ENCODE measurements around the gene ACKR2. TPM values are rescaled to one million over a fixed set of nuclear protein-coding genes. Genes with fewer than 3 reads are reported as not detected.

The ACKR2 gene
- total RNA-seq, 2 donors from 2014 or later: 0.78 to 6.2 TPM

DNA sequence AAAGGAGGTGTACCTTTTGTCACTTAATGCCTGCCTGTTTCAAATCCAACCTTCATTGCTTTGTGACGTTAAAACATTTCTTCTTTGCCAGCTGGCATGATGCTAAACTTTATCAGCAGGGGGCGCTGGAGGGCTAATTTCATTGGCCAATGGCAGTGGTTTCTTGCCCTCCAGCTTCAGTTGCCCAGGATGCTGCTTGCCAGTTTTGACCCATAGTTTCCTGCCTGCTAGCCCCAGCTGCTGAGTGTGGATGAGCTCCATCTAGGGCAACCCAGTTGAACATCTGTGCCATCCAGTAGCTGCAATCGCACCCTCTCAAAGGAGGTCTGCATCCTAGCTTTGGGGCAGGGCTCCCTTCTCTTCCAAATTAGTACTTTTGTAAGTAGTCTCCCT lies 22.1 kb downstream of the ACKR2 start:
- Histone ChIP-seq H3K4me1 (peaks cover 0 to 4% of the 10 kb centered on the region in 2 donors), H3K36me3 (no peaks in the 10 kb centered on the region), H3K4me3 (no peak overlapping the region), H3K27ac (no peak overlapping the region), H3K9me3 (no peaks in the 10 kb centered on the region), H3K27me3 (no peaks in the 10 kb centered on the region)
- TF ChIP-seq, protein P1, sequence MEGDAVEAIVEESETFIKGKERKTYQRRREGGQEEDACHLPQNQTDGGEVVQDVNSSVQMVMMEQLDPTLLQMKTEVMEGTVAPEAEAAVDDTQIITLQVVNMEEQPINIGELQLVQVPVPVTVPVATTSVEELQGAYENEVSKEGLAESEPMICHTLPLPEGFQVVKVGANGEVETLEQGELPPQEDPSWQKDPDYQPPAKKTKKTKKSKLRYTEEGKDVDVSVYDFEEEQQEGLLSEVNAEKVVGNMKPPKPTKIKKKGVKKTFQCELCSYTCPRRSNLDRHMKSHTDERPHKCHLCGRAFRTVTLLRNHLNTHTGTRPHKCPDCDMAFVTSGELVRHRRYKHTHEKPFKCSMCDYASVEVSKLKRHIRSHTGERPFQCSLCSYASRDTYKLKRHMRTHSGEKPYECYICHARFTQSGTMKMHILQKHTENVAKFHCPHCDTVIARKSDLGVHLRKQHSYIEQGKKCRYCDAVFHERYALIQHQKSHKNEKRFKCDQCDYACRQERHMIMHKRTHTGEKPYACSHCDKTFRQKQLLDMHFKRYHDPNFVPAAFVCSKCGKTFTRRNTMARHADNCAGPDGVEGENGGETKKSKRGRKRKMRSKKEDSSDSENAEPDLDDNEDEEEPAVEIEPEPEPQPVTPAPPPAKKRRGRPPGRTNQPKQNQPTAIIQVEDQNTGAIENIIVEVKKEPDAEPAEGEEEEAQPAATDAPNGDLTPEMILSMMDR (IDR thresholded peaks at IDR 0.05): peak; percentile 54 to 85
- peak; percentile 86 for DNase-seq (ENCODE audit: low spot score)

DNA sequence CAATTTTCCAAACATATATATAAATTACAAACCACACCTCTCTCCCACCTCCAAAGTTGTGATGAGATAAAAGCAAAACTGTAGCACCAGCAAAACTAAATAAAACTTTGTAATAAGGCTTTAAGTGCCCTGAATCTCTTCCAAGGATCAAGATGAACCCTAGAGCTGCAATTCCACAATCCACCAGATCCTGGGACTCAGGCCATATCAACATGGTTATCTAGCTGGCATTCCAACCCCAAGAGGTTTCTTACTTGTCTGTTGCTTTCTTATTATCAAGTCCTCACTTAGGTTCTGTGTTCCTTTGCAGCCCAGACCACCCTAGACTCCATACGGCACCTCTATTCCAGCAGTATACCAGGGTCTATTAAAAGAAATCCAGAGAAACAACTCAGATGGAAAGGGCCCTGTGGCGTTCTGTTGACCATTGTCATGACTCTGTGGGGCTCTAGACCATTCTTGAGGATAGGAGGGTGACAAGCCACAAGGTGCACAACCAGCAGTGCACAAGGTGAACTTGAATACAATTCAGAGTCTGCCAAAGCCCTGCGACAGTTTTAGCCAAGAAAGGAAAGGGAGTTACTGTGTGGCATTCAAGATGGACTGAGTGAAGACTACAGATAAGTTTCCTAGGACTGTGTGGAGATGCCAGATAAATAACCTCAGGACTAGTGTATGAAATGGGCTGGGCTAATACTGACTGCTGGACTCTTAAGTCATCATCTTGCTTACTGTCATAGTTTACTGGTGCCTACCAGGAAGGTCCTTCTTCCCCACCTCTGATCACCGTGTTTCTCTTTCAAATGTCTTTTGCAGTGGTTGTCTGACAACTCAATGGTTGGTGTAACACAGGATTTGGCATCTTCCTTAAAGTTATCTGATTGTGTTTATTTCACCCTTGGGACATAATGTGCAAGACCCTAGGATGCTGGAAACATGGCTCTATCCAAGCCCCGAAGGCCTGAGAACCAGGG lies 27.2 kb downstream of the ACKR2 start:
- no peaks in the 10 kb centered on the region for H3K36me3 ChIP-seq
- DNase-seq (ENCODE audit: low spot score): no peak
- TF ChIP-seq, protein P1 (IDR thresholded peaks at IDR 0.05): no peak
- H3K9me3 ChIP-seq: no peaks in the 10 kb centered on the region
- no peak overlapping the region for H3K4me3 ChIP-seq
- no peaks in the 10 kb centered on the region for H3K27me3 ChIP-seq
- H3K27ac ChIP-seq: no peak overlapping the region
- peaks cover 0 to 9% of the 10 kb centered on the region in 2 donors for H3K4me1 ChIP-seq

DNA sequence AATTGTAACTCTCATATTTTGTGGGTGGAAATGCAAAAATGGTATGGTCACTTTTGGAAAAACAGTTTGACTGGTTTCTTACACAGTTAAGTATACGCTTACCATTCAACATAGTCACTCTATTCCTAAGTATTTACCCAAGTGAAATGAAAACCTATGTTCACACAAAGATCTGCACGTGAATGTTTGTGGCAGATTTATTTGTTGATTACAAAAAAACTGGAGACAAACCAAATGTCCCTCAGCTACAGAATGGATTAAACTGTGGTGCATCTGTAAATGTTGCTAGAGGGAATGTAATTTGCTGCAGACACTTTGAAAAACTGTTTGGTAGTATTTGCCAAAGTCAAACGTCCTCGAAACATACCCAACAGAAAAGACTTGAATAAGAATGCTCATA lies 29.3 kb downstream of the ACKR2 start:
- peaks cover 0 to 28% of the 10 kb centered on the region in 2 donors for H3K4me1 ChIP-seq
- no peak for DNase-seq (ENCODE audit: low spot score)
- no peaks in the 10 kb centered on the region for H3K27me3 ChIP-seq
- TF ChIP-seq, protein P1 (IDR thresholded peaks at IDR 0.05): no peak
- no peaks in the 10 kb centered on the region for H3K9me3 ChIP-seq
- no peak overlapping the region for H3K27ac ChIP-seq
- H3K4me3 ChIP-seq: no peak overlapping the region
- H3K36me3 ChIP-seq: no peaks in the 10 kb centered on the region

DNA sequence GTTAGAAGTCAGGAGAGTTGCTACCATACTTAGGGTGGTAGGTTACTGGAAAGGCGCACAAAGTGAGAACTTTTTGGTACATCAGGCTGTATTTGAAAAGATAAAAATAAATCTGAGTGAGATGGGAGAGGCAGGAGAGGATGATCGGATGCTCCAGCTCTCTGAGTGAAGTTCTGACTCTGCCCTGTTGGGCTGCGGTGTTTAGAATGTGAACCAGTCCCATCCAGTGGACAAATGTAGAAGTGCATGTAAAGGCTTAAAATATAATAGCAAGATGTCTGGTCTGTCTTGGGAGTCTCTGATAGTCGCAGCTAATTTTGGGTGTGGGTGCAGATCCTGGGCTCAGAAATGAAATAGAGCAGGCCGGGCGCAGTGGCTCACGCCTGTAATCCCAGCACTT lies 30.4 kb downstream of the ACKR2 start:
- Histone ChIP-seq H3K4me3 (no peak overlapping the region), H3K36me3 (no peaks in the 10 kb centered on the region), H3K27me3 (no peaks in the 10 kb centered on the region), H3K4me1 (peaks cover 0 to 38% of the 10 kb centered on the region in 2 donors), H3K27ac (no peak overlapping the region), H3K9me3 (no peaks in the 10 kb centered on the region)
- TF ChIP-seq, protein P1 (IDR thresholded peaks at IDR 0.05): peak; percentile 79 to 80
- no peak for DNase-seq (ENCODE audit: low spot score)

DNA sequence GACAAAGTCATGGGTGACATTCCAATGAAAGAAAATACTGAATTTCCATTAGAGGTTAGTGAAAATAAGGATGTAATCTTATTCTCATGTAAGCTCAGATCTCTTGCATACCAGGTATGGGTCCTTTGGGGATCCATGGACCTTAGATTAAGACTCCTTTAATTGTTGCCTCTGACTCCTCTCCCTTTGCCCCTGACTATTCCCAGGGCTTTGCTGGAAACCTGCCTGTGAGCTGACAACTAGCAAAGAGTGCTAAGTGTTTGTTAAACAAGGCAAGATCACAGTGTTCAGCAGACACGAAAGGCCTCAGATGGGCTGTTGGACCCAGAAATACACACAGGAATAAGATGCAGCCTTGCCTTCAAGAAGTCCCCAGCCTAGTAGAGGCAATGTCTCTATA lies 32.1 kb downstream of the ACKR2 start:
- peak overlapping the region; percentile 32 to 54 for H3K27ac ChIP-seq
- H3K36me3 ChIP-seq: no peaks in the 10 kb centered on the region
- H3K27me3 ChIP-seq: no peaks in the 10 kb centered on the region
- TF ChIP-seq, protein P1 (IDR thresholded peaks at IDR 0.05): no peak
- no peak for DNase-seq (ENCODE audit: low spot score)
- peaks cover 0 to 47% of the 10 kb centered on the region in 2 donors for H3K4me1 ChIP-seq
- H3K4me3 ChIP-seq: no peak overlapping the region
- H3K9me3 ChIP-seq: no peaks in the 10 kb centered on the region
